Stimulated activated CD4-positive, alpha-beta T cell treated with anti-CD3 and anti-CD28 coated beads, TNF-alpha, amount 100 ng/mL, for 4 hours (primary cell): ENCODE results near the gene GALNT17.

Experiments used
- DNase-seq, 3 experiments: peaks; one replicate each; pipeline ENCODE4 v3.0.0-alpha.2; 2020; ENCODE audit warnings: low read depth in 3 of 3

GALNT17 gene

GRCh38 chr7:71338866-71339265 lies 206.9 kb downstream of the GALNT17 start:
- DNase-seq: no peak

GRCh38 chr7:71339924-71340323 lies 208.0 kb downstream of the GALNT17 start:
- DNase-seq: no peak

GRCh38 chr7:71342202-71342601 lies 210.3 kb downstream of the GALNT17 start:
- no peak for DNase-seq

- DNase-seq: no peak
Observed at GRCh38 chr7:71343039-71343438, 211.1 kb downstream of the GALNT17 start.

- DNase-seq: no peak
Observed at GRCh38 chr7:71343892-71344291, 211.9 kb downstream of the GALNT17 start.

GRCh38 chr7:71345117-71345884 lies 213.4 kb downstream of the GALNT17 start:
- DNase-seq: no peak

- DNase-seq: no peak
Observed at GRCh38 chr7:71348821-71349681, 217.1 kb downstream of the GALNT17 start.

- no peak for DNase-seq
Observed at GRCh38 chr7:71349682-71350481, 217.9 kb downstream of the GALNT17 start.

- DNase-seq: no peak
Observed at GRCh38 chr7:71350680-71351079, 218.7 kb downstream of the GALNT17 start.

GRCh38 chr7:71354716-71355115 lies 222.8 kb downstream of the GALNT17 start:
- DNase-seq: no peak

- no peak for DNase-seq
Observed at GRCh38 chr7:71361451-71362032, 229.6 kb downstream of the GALNT17 start.

GRCh38 chr7:71362240-71362639 lies 230.3 kb downstream of the GALNT17 start:
- DNase-seq: no peak

GRCh38 chr7:71363223-71363622 lies 231.3 kb downstream of the GALNT17 start:
- no peak for DNase-seq

GRCh38 chr7:71363627-71364026 lies 231.7 kb downstream of the GALNT17 start:
- no peak for DNase-seq

GRCh38 chr7:71364551-71364950 lies 232.6 kb downstream of the GALNT17 start:
- no peak for DNase-seq

GRCh38 chr7:71372991-71373390 lies 241.0 kb downstream of the GALNT17 start:
- no peak for DNase-seq

- DNase-seq: no peak
Observed at GRCh38 chr7:71377062-71377461, 245.1 kb downstream of the GALNT17 start.

- no peak for DNase-seq
Observed at GRCh38 chr7:71377469-71377868, 245.5 kb downstream of the GALNT17 start.

GRCh38 chr7:71384094-71384493 lies 252.2 kb downstream of the GALNT17 start:
- DNase-seq: no peak

GRCh38 chr7:71385330-71385729 lies 253.4 kb downstream of the GALNT17 start:
- no peak for DNase-seq

- DNase-seq: no peak
Observed at GRCh38 chr7:71386152-71386785, 254.3 kb downstream of the GALNT17 start.
